Keratinocyte (primary cell): Measurements from ENCODE around the gene ROS1.

Experiments used
- CTCF ChIP-seq, 3 experiments: IDR thresholded peaks in 1 of 3; conservative IDR thresholded peaks in 1 of 3; optimal IDR thresholded peaks in 1 of 3; 2 replicates in 2 of 3; 3 replicates in 1 of 3; pipeline versions ENCODE3 to v1.5.1; 2011; ENCODE audit warnings: low read length in 3 of 3, mild to moderate bottlenecking in 3 of 3, moderate library complexity in 2 of 3, control low read depth in 1 of 3, inconsistent platforms in 1 of 3; ENCODE audit not compliant: insufficient read depth in 2 of 3; ENCODE audit errors: extremely low read depth in 1 of 3
- EZH2 ChIP-seq: IDR thresholded peaks from one replicate; pipeline ENCODE4 v1.6.1; 2012; ENCODE audit warnings: inconsistent platforms, mild to moderate bottlenecking, low read length, moderate library complexity

GRCh38 chr6:117338567-117338966 is 87.2 kb downstream of the ROS1 start:
- TF ChIP-seq CTCF (optimal IDR thresholded peaks at IDR 0.05 in 1 of 3, IDR thresholded peaks at IDR 0.05 in 1 of 3, conservative IDR thresholded peaks at IDR 0.05 in 1 of 3; ENCODE audit: extremely low read depth in 1 of 3, insufficient read depth in 2 of 3, low read length in 3 of 3) (no peak), EZH2 (no peak)
